HG03439 (cell line): ENCODE measurements around the gene CCBE1.
"Not testable (repeated sequence)": the region's sequence is repeated elsewhere in the genome, so short reads cannot be mapped to it uniquely, and the experiment has no call there.

ENCODE experiments used
- ATAC-seq: cut with Tn5 transposase; IDR thresholded peaks from one replicate; pipeline ENCODE4 v1.9.1; 2021; ENCODE audit warnings: mild to moderate bottlenecking, moderate library complexity; ENCODE audit not compliant: unreplicated experiment

Gene CCBE1

DNA sequence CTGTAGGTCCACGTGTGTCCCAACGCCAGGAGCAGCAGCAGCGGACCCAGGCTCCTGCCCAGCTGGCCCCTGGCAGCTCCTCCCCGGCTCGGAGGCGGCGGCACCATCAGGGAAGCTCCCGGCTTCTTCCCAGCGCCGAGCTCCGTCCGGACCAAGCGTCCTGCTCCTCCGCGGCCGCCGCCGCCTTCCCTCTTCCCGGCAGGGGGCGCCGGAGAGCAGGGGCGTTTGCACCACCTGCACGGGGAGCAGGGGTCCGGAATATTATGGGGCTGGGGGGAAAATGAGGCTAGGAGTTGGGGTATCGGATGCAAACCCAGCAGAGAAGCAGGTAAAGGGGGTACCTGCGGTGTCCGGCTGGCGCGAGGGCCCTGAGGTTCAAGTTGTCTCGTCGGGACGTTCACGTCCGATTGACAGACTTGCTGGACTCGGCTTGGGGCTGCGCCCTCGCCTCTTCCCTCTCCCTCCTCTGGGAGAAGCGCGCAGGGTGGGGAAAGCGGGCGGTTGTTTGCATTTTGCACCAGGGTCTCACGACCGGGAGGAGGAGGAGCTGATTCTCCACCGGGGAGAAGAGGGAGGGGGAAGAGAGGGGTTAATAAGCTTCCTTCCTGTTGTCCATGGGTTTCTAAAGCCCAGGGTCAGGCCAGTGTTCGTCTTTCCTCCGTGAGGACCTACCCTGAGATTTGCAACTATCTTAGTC lies at the start of gene CCBE1:
Gene CCBE1, minus strand, starts transcription at position 188 of the 697 bp plus-strand sequence.
- no peak for ATAC-seq

DNA sequence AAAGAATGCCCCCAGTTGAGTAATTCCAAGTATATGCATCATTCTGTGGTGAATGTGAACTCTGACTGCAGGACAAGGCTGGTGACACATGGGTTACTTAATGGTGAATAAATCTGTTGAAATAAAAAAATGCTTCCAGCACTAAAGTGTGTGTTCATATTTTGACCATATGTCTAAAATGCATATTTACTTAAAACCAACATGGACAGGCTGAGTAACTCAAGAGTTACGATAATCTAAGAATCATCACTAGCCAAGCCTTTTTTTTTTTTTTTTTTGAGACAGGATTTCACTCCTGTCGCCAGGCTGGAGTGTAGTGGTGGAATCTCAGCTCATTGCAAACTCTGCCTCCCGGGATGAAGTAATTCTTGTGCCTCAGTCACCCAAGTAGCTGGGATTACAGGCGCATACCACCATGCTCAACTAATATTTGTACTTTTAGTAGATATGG lies 47.1 kb upstream of the CCBE1 start:
- ATAC-seq, result no peak

DNA sequence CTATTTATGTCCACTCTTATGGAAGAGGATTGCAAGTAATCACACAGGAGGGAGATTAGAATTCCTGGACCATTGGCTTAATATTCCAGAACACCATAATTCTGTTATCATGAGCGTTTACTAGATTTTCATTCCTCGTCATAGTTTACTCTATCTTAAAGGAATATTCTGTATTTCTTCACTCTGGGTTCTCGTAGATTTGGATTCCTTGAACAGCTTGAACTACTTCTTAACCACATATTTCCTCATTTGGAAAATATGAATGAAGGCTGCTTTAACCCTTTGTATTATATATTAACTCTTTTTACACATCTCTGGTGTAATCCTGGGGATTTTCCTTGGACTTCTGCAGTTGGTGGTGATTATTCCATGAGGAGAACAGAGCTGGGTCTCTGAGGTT lies 46.3 kb upstream of the CCBE1 start:
- ATAC-seq, result no peak

- no peak for ATAC-seq
These were observed 45.3 kb upstream of the CCBE1 start for GRCh38 chr18:59742325-59743111.

- no peak for ATAC-seq
These were observed 42.9 kb upstream of the CCBE1 start for GRCh38 chr18:59740141-59740540.

GRCh38 chr18:59737776-59738300 lies 40.6 kb upstream of the CCBE1 start:
- ATAC-seq, result no peak

DNA sequence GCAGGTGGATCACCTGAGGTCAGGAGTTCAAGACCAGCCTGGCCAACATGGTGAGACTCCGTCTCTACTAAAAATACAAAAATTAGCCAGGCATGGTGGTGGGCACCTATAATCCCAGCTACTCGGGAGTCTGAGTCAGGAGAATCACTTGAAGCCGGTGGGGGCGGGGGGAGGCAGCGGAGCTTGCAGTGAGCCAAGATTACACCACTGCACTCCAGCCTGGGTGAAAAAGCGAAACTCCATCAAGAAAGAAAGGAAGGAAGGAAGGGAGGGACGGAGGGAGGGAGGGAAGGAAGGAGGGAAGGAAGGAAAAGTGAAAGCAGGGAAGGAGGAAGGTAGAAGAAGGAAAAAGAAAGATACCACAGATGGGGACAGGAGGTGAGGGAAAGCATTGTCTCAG lies 40.1 kb upstream of the CCBE1 start:
- not testable (repeated sequence) for ATAC-seq

GRCh38 chr18:59736061-59736460 lies 38.8 kb upstream of the CCBE1 start:
- no peak for ATAC-seq

DNA sequence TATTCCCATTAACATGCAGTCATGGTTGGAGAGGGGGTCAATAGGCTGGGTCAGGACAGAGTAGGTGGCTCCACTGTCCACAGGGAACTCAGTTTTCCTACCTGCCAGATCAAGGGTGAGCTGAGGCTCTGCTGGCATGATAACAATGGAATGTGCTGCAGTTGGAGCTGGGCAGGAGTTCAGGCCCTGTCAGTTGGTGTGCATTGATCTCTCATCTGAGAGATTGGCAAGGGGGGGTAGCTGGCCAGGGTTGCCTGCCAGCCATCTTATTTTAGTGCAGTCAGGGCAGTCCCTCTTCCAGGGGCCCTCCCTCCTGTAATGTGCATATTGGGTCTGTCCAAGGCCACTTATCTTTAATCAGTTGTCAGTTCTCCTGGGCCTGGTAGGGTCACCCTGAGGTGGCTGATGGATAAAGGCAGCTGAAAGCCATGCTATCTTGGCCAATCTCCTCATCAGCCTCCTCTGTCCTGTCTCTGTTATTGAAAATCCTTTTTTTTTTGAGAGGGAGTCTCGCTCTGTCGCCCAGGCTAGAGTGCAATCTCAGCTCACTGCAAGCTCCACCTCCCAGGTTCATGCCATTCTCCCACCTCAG lies 38.1 kb upstream of the CCBE1 start:
- ATAC-seq, result no peak

DNA sequence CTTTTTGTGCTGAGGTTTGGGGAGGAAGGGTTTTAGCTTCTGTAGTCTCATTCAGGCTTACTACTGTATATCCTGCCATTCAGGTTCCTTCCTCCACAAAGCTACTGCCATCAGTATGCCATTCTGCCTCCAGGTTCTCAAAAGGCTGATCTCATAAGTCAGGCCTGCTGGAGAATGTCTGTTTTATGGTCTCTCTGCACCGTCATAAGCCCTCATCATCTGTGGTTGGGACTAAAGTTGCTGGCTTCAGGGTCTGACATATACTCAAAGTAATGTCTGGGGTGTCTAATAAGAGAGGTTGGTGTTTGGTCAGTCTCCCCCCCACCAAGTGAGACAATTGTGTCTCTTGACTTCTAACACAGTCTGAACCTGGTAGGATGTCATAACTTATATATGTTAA lies 36.2 kb upstream of the CCBE1 start:
- no peak for ATAC-seq

DNA sequence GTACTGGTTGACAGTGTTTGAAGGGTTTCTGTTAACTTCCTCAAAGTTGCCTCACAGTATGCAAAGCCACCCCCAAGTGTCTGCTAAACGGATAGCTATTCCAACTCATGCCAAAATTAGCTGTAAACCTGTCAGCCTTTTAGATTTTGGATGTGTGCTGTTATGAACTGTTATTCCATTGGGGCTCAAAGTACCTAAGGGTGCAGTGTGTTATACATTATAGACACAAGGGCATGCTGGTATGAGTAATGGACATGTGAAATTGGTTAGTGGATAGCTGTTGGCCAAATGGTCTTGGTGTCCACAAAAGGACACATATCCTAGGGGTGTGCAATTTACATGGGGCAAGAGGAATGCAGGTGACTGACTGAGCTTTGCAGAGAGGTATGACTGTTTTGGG lies 33.7 kb upstream of the CCBE1 start:
- no peak for ATAC-seq

DNA sequence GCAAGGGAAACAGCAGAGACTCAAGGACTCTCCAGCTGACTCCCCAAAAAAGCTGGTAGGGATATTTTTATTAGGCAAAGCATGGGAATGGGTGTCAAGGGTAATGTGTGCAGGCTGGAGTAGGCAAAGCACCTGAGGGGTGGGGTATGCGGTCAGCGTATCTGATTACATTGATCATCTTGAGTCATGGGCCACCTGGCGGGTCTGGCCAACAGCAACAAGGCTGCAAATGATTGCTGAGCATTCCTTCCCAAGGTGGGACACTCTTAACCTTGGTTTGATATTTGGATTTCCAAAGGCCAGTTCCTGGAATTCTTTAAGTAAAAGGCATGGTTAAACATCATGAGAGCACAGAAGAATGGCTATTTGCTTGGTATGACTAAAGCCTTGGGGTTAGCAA lies 32.6 kb upstream of the CCBE1 start:
- ATAC-seq, result no peak

DNA sequence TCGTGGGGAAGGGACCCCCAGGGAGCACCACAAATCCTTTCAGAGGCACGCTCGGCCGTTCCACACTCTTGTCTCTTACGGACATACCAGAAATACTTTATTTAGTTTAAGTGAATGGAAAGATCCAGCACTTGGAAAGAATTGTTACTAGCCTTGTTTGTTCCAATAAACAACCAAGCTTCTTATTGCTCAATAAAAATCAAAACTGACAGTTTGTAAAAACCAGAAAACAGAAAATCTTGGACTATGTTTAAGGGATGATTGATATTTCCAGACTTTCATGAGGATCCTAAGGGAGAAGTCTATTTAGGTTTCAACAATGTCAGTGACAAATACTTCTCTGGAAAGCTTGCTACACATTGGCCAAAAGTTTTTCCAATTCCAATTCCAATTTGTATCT lies 31.6 kb upstream of the CCBE1 start:
- no peak for ATAC-seq

GRCh38 chr18:59725142-59725541 lies 27.9 kb upstream of the CCBE1 start:
- ATAC-seq, result no peak

- ATAC-seq, result no peak
These were observed 26.9 kb upstream of the CCBE1 start for GRCh38 chr18:59724103-59724502.

GRCh38 chr18:59721931-59722330 lies 24.7 kb upstream of the CCBE1 start:
- no peak for ATAC-seq

DNA sequence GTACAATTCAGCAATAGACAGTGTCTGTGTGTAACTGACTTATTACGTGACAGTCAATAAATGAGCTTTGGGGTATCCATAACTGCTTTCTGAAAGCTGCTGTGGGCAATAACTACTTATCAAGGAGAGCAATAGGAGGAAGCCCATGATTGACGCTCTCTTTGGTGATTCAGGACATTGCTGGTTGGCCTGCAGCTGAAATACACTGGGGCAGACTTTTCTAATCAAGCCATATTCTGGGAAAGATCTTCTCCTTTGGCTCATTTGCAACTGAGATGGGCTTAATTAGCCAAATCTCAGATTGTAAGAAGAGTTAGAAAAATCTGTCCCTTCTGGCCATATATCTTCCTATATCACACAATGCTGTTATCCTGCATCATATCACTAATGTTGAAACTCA lies 24.0 kb upstream of the CCBE1 start:
- no peak for ATAC-seq

- ATAC-seq, result no peak
These were observed 22.4 kb upstream of the CCBE1 start for GRCh38 chr18:59719544-59720181.

DNA sequence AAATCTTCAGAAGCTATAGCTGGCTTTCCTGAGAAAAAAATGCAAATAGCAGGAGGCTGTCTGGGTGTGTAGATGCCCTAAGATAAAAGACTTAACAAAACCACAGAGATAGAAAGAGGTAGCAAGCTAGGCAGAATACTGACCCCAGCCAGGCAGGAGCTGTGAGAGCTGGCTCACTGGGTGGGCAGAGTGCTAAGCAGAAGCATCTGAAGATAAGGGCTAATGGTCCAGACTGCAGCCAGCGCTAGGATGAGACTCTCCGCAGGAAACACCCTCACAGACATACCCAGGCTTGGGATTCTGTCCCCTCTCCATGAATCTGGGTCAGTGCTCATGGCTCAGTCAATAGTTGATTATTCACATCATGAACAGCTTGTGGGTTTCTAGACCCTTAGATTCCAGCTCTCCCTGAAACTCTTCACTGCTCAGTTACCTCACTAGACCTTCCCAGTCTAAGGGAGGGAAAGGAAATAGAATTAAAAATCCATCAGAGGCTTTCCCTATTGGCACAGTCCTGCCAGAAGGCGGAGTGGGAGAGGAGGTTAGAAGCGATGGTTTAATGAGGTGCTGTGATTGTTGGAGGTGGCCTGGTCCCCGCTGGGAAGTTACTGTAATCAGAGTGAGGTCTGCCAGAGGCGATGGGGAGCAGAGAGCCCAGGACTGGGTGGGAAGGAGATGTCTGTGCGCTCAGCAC lies 21.4 kb upstream of the CCBE1 start:
- no peak for ATAC-seq

- ATAC-seq, result no peak
These were observed 20.9 kb upstream of the CCBE1 start for GRCh38 chr18:59718108-59718463.

DNA sequence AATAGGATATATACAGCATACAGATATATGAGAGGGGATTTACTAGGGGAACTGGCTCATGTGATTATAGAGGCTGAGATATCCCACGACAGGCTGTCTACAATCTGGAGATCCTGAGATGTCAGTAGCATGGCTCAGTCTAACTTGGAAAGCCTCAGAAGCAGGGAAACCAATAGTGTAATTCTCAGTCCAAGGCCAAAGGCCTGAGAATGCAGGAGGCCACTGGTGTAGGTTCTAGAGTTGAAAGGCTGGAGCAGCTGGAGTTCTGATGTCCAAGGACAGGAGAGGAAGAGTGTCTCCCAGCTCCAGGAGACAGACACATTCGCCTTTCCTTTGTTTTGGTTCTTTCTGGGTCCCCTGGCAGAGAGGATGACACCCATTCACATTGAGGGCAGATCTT lies 20.1 kb upstream of the CCBE1 start:
- no peak for ATAC-seq
